Measurements from ENCODE around the gene CACNA1A.
"Not testable (repeated sequence)": the region's sequence is repeated elsewhere in the genome, so short reads cannot be mapped to it uniquely, and the experiment has no call there.

The CACNA1A gene

GRCh38 chr19:13492128-13492527, 14.2 kb downstream of the CACNA1A start:
- no peak for DNase-seq

GRCh38 chr19:13487985-13488384, 18.3 kb downstream of the CACNA1A start:
- DNase-seq = no peak

GRCh38 chr19:13484166-13484565, 22.1 kb downstream of the CACNA1A start:
- DNase-seq = no peak

GRCh38 chr19:13483215-13483614, 23.1 kb downstream of the CACNA1A start:
- no peak for DNase-seq

GRCh38 chr19:13478576-13478975, 27.7 kb downstream of the CACNA1A start:
- no peak for DNase-seq

GRCh38 chr19:13476071-13476470, 30.2 kb downstream of the CACNA1A start:
- no peak for DNase-seq

- DNase-seq = no peak
Observed at GRCh38 chr19:13475044-13475443, 31.2 kb downstream of the CACNA1A start.

GRCh38 chr19:13466697-13467096, 39.6 kb downstream of the CACNA1A start:
- DNase-seq = no peak

GRCh38 chr19:13463296-13463695, 43.0 kb downstream of the CACNA1A start:
- no peak for DNase-seq

- no peak for DNase-seq
Observed at GRCh38 chr19:13461536-13461935, 44.7 kb downstream of the CACNA1A start.

GRCh38 chr19:13460045-13460444, 46.2 kb downstream of the CACNA1A start:
- no peak for DNase-seq

GRCh38 chr19:13459351-13459750, 46.9 kb downstream of the CACNA1A start:
- no peak for DNase-seq

GRCh38 chr19:13451434-13451995, 54.8 kb downstream of the CACNA1A start:
- DNase-seq = no peak

GRCh38 chr19:13447978-13448377, 58.3 kb downstream of the CACNA1A start:
- DNase-seq = no peak

GRCh38 chr19:13441810-13442512, 64.3 kb downstream of the CACNA1A start:
- DNase-seq = no peak

- no peak for DNase-seq
Observed at GRCh38 chr19:13437919-13438618, 68.2 kb downstream of the CACNA1A start.

GRCh38 chr19:13436352-13436751, 69.9 kb downstream of the CACNA1A start:
- no peak for DNase-seq

GRCh38 chr19:13430790-13431582, 75.3 kb downstream of the CACNA1A start:
- DNase-seq = no peak

GRCh38 chr19:13429563-13429962, 76.7 kb downstream of the CACNA1A start:
- DNase-seq = no peak

- no peak for DNase-seq
Observed at GRCh38 chr19:13428352-13428751, 77.9 kb downstream of the CACNA1A start.

- DNase-seq = no peak
Observed at GRCh38 chr19:13427273-13428051, 78.8 kb downstream of the CACNA1A start.

GRCh38 chr19:13425875-13426274, 80.4 kb downstream of the CACNA1A start:
- not testable (repeated sequence) for DNase-seq

GRCh38 chr19:13425151-13425550, 81.1 kb downstream of the CACNA1A start:
- DNase-seq = no peak
